GM23338 (cell line): ENCODE results near the gene LDLRAD3. TPM values are rescaled to one million over a fixed set of nuclear protein-coding genes. Genes with fewer than 3 reads are reported as not detected.

Source experiments
- ATAC-seq: fragments of 200-7000 bp; cut with Tn5 transposase; 3 replicates; pipeline ENCODE4 v1.9.1; 2020
- DNase-seq: peaks from one replicate; pipeline ENCODE4 v3.0.0-alpha.2; 2015; ENCODE audit warnings: low spot score
- H2AFZ ChIP-seq: fragments of 200-600 bp; sonication (generic); 2 replicates; pipeline ENCODE4 v1.8.0; 2016; ENCODE audit warnings: antibody characterized with exemption, mild to moderate bottlenecking, moderate library complexity
- H3F3A ChIP-seq: fragments of 200-600 bp; sonication (generic); replicated peaks from 2 replicates; pipeline ENCODE4 v1.8.0; 2017; ENCODE audit warnings: antibody characterized with exemption, mixed run types, low read depth
- H3K27ac ChIP-seq: fragments of 200-600 bp; sonication (generic); 2 replicates; pipeline ENCODE4 v1.6.1; 2016; ENCODE audit warnings: low read depth
- H3K27me3 ChIP-seq: fragments of 200-600 bp; sonication (generic); 2 replicates; pipeline ENCODE4 v1.8.0; 2016; ENCODE audit warnings: mild to moderate bottlenecking, mixed run types, moderate library complexity; ENCODE audit not compliant: insufficient read depth
- H3K36me3 ChIP-seq: fragments of 200-600 bp; sonication (generic); 2 replicates; pipeline ENCODE4 v1.8.0; 2016; ENCODE audit warnings: mild to moderate bottlenecking; ENCODE audit not compliant: insufficient read depth
- H3K4me1 ChIP-seq: fragments of 200-600 bp; sonication (generic); 2 replicates; pipeline ENCODE4 v1.8.0; 2016; ENCODE audit warnings: mild to moderate bottlenecking, moderate library complexity; ENCODE audit not compliant: insufficient read depth
- H3K4me2 ChIP-seq: fragments of 200-600 bp; sonication (generic); 2 replicates; pipeline ENCODE4 v1.7.1; 2017; ENCODE audit warnings: mixed run types
- H3K4me3 ChIP-seq: fragments of 200-600 bp; sonication (generic); 2 replicates; pipeline ENCODE4 v1.6.1; 2016; ENCODE audit warnings: mixed run types
- H3K79me2 ChIP-seq: fragments of 200-600 bp; sonication (generic); replicated peaks from 2 replicates; pipeline ENCODE4 v1.8.0; 2017; ENCODE audit warnings: mild to moderate bottlenecking; ENCODE audit not compliant: insufficient read depth
- H3K9me2 ChIP-seq: fragments of 200-600 bp; sonication (generic); 2 replicates; pipeline ENCODE4 v1.8.0; 2017; ENCODE audit not compliant: insufficient read depth
- H4K20me1 ChIP-seq: fragments of 200-600 bp; sonication (generic); replicated peaks from 2 replicates; pipeline ENCODE4 v1.8.0; 2017; ENCODE audit warnings: mild to moderate bottlenecking; ENCODE audit not compliant: insufficient read depth
- H3K27ac Mint-ChIP-seq: 2 replicates; pipeline ENCODE4 v1.8.0; 2020; ENCODE audit warnings: inconsistent platforms, mild to moderate bottlenecking, moderate library complexity, mixed read lengths
- H3K27me3 Mint-ChIP-seq: 3 replicates; pipeline ENCODE4 v1.8.0; 2022; ENCODE audit warnings: low read depth, mild to moderate bottlenecking, moderate library complexity, mixed read lengths, inconsistent platforms; ENCODE audit not compliant: insufficient read depth, poor library complexity
- H3K36me3 Mint-ChIP-seq: 3 replicates; pipeline ENCODE4 v1.8.0; 2021; ENCODE audit warnings: low read depth, mild to moderate bottlenecking, inconsistent platforms, moderate library complexity, mixed read lengths
- H3K4me1 Mint-ChIP-seq: 3 replicates; pipeline ENCODE4 v1.8.0; 2020; ENCODE audit warnings: mild to moderate bottlenecking, inconsistent platforms, mixed read lengths
- H3K4me3 Mint-ChIP-seq: 3 replicates; pipeline ENCODE4 v1.8.0; 2021; ENCODE audit warnings: moderate library complexity, mild to moderate bottlenecking, inconsistent platforms, mixed read lengths
- H3K9me3 Mint-ChIP-seq: 3 replicates; pipeline ENCODE4 v1.8.0; 2020; ENCODE audit warnings: moderate library complexity, mild to moderate bottlenecking, inconsistent platforms, mixed read lengths
- ZNF331 ChIP-seq: fragments of 250-450 bp; sonication (Bioruptor Pico); IDR thresholded peaks from 2 replicates; pipeline ENCODE4 v1.5.0; 2020; ENCODE audit warnings: low read depth, mild to moderate bottlenecking, moderate library complexity
- polyA plus RNA-seq: library from polyadenylated mRNA; unstranded; fragments of >200 nt; fragmentation: Nextera tagmentation; extraction: Ambion mirVana; gene quantifications from 2 replicates; pipeline ENCODE4 v1.2.1, GENCODE V29; 2016
- total RNA-seq: library from RNA; depleted of rRNA; stranded (reverse); fragments of >200 nt; shearing (Covaris generic); gene quantifications from 2 replicates; pipeline ENCODE4 v1.2.3, GENCODE V29; 2014
- TF ChIP-seq, protein P1 (sequence below): fragments of 250-450 bp; sonication (Bioruptor Pico); IDR thresholded peaks from 2 replicates; pipeline ENCODE4 v1.5.0; 2020; ENCODE audit warnings: mild to moderate bottlenecking, moderate library complexity
- TF ChIP-seq, protein P2 (sequence below): IDR thresholded peaks from one replicate; pipeline ENCODE4 v1.6.1; 2018; ENCODE audit warnings: antibody characterized with exemption; ENCODE audit not compliant: unreplicated experiment
- TF ChIP-seq, protein P3 (sequence below): IDR thresholded peaks from 2 replicates; pipeline ENCODE4 v1.6.1; 2016; ENCODE audit warnings: antibody characterized with exemption

Gene LDLRAD3
- total and polyA plus RNA-seq, 2 experiments from 2014 or later, result 8.5 to 19.4 TPM

DNA sequence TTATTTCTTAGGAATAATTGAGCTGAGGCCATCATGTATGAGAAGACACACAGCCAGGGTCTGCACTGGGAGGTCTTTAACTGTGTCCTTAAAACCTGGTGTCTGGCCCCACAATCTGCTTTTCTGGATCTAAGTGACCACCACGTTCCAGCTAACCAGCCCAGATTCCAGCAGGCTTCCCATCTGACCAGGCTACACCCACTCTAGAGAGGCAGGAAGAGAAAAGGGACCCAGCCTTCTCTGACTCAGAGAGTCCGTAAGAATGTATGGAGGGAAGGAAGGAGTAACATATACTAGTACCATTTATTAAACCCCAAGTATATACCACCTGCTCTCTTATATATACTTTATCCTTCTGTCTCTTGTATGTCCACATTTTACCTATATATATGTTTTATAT, 80.1 kb downstream of the LDLRAD3 start:
- DNase-seq (no peak), ATAC-seq (no peak)
- H3K4me1 Mint-ChIP-seq, result peaks cover 48% of the 10 kb centered on the region
- Histone ChIP-seq H3K27ac (no peak overlapping the region), H3K4me1 (peaks cover 31% of the 10 kb centered on the region), H3K27me3 (no peaks in the 10 kb centered on the region), H3K4me3 (no peak overlapping the region), H2AFZ (no peak overlapping the region), H3K36me3 (no peaks in the 10 kb centered on the region), H4K20me1 (no peaks in the 10 kb centered on the region; the same call in 1 of the 2 replicates), H3K9me2 (0 out of 2 replicates have a peak, but pooled peaks cover 5% of the 10 kb centered on the region), H3K79me2 (peaks cover 65% of the 10 kb centered on the region), H3F3A (no peaks in the 10 kb centered on the region), H3K4me2 (no peak overlapping the region)
- H3K36me3 Mint-ChIP-seq, result peaks cover 7% of the 10 kb centered on the region
- TF ChIP-seq, protein P1, sequence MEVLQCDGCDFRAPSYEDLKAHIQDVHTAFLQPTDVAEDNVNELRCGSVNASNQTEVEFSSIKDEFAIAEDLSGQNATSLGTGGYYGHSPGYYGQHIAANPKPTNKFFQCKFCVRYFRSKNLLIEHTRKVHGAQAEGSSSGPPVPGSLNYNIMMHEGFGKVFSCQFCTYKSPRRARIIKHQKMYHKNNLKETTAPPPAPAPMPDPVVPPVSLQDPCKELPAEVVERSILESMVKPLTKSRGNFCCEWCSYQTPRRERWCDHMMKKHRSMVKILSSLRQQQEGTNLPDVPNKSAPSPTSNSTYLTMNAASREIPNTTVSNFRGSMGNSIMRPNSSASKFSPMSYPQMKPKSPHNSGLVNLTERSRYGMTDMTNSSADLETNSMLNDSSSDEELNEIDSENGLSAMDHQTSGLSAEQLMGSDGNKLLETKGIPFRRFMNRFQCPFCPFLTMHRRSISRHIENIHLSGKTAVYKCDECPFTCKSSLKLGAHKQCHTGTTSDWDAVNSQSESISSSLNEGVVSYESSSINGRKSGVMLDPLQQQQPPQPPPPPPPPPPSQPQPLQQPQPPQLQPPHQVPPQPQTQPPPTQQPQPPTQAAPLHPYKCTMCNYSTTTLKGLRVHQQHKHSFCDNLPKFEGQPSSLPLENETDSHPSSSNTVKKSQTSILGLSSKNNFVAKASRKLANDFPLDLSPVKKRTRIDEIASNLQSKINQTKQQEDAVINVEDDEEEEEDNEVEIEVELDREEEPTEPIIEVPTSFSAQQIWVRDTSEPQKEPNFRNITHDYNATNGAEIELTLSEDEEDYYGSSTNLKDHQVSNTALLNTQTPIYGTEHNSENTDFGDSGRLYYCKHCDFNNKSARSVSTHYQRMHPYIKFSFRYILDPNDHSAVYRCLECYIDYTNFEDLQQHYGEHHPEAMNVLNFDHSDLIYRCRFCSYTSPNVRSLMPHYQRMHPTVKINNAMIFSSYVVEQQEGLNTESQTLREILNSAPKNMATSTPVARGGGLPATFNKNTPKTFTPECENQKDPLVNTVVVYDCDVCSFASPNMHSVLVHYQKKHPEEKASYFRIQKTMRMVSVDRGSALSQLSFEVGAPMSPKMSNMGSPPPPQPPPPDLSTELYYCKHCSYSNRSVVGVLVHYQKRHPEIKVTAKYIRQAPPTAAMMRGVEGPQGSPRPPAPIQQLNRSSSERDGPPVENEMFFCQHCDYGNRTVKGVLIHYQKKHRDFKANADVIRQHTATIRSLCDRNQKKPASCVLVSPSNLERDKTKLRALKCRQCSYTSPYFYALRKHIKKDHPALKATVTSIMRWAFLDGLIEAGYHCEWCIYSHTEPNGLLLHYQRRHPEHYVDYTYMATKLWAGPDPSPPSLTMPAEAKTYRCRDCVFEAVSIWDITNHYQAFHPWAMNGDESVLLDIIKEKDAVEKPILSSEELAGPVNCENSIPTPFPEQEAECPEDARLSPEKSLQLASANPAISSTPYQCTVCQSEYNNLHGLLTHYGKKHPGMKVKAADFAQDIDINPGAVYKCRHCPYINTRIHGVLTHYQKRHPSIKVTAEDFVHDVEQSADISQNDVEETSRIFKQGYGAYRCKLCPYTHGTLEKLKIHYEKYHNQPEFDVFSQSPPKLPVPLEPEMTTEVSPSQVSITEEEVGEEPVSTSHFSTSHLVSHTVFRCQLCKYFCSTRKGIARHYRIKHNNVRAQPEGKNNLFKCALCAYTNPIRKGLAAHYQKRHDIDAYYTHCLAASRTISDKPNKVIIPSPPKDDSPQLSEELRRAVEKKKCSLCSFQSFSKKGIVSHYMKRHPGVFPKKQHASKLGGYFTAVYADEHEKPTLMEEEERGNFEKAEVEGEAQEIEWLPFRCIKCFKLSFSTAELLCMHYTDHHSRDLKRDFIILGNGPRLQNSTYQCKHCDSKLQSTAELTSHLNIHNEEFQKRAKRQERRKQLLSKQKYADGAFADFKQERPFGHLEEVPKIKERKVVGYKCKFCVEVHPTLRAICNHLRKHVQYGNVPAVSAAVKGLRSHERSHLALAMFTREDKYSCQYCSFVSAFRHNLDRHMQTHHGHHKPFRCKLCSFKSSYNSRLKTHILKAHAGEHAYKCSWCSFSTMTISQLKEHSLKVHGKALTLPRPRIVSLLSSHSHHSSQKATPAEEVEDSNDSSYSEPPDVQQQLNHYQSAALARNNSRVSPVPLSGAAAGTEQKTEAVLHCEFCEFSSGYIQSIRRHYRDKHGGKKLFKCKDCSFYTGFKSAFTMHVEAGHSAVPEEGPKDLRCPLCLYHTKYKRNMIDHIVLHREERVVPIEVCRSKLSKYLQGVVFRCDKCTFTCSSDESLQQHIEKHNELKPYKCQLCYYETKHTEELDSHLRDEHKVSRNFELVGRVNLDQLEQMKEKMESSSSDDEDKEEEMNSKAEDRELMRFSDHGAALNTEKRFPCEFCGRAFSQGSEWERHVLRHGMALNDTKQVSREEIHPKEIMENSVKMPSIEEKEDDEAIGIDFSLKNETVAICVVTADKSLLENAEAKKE (CRISPR knock-in tag), result no peak
- no peak for TF ChIP-seq ZNF331 (CRISPR knock-in tag)
- TF ChIP-seq, protein P2, sequence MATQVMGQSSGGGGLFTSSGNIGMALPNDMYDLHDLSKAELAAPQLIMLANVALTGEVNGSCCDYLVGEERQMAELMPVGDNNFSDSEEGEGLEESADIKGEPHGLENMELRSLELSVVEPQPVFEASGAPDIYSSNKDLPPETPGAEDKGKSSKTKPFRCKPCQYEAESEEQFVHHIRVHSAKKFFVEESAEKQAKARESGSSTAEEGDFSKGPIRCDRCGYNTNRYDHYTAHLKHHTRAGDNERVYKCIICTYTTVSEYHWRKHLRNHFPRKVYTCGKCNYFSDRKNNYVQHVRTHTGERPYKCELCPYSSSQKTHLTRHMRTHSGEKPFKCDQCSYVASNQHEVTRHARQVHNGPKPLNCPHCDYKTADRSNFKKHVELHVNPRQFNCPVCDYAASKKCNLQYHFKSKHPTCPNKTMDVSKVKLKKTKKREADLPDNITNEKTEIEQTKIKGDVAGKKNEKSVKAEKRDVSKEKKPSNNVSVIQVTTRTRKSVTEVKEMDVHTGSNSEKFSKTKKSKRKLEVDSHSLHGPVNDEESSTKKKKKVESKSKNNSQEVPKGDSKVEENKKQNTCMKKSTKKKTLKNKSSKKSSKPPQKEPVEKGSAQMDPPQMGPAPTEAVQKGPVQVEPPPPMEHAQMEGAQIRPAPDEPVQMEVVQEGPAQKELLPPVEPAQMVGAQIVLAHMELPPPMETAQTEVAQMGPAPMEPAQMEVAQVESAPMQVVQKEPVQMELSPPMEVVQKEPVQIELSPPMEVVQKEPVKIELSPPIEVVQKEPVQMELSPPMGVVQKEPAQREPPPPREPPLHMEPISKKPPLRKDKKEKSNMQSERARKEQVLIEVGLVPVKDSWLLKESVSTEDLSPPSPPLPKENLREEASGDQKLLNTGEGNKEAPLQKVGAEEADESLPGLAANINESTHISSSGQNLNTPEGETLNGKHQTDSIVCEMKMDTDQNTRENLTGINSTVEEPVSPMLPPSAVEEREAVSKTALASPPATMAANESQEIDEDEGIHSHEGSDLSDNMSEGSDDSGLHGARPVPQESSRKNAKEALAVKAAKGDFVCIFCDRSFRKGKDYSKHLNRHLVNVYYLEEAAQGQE, result no peak
- TF ChIP-seq, protein P3, sequence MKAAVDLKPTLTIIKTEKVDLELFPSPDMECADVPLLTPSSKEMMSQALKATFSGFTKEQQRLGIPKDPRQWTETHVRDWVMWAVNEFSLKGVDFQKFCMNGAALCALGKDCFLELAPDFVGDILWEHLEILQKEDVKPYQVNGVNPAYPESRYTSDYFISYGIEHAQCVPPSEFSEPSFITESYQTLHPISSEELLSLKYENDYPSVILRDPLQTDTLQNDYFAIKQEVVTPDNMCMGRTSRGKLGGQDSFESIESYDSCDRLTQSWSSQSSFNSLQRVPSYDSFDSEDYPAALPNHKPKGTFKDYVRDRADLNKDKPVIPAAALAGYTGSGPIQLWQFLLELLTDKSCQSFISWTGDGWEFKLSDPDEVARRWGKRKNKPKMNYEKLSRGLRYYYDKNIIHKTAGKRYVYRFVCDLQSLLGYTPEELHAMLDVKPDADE, result no peak
- H3K27ac Mint-ChIP-seq, result no peak overlapping the region
- peaks cover 6% of the 10 kb centered on the region for H3K27me3 Mint-ChIP-seq
- no peaks in the 10 kb centered on the region; the same call in 2 of the 3 replicates for H3K9me3 Mint-ChIP-seq
- no peak overlapping the region for H3K4me3 Mint-ChIP-seq
